IMR-90 (cell line): ENCODE measurements around the gene ENOX1.

ENCODE experiments used
- BHLHE40 ChIP-seq: fragments of 150-350 bp; IDR thresholded peaks from 2 replicates; pipeline ENCODE4 v1.6.1; 2016; ENCODE audit warnings: mild to moderate bottlenecking, low read depth, low read length
- CEBPB ChIP-seq: IDR thresholded peaks from 2 replicates; pipeline ENCODE4 v1.6.1; 2012; ENCODE audit warnings: low read depth, low read length, improper control_type of control experiment
- CTCF ChIP-seq: conservative IDR thresholded peaks from 2 replicates; pipeline ENCODE4 v1.5.1; 2012; ENCODE audit warnings: mild to moderate bottlenecking, low read depth, low read length, improper control_type of control experiment
- MAZ ChIP-seq: IDR thresholded peaks from 2 replicates; pipeline ENCODE4 v1.6.1; 2012; ENCODE audit warnings: low read depth, mild to moderate bottlenecking, low read length, improper control_type of control experiment, moderate library complexity, borderline replicate concordance
- POLR2A ChIP-seq: IDR thresholded peaks from 2 replicates; pipeline ENCODE4 v1.6.1; 2012; ENCODE audit warnings: mild to moderate bottlenecking, low read depth, low read length
- RAD21 ChIP-seq: IDR thresholded peaks from 2 replicates; pipeline ENCODE4 v1.6.1; 2012; ENCODE audit warnings: low read length, improper control_type of control experiment
- RCOR1 ChIP-seq: IDR thresholded peaks from 2 replicates; pipeline ENCODE4 v1.6.1; 2012; ENCODE audit warnings: mild to moderate bottlenecking, low read length, improper control_type of control experiment; ENCODE audit not compliant: insufficient replicate concordance
- SMC3 ChIP-seq: fragments of 150-350 bp; IDR thresholded peaks from 2 replicates; pipeline ENCODE4 v1.6.1; 2016; ENCODE audit warnings: low read depth, mild to moderate bottlenecking, antibody characterized with exemption, low read length, moderate library complexity
- TF ChIP-seq, protein P1 (sequence below): fragments of 150-350 bp; IDR thresholded peaks from 2 replicates; pipeline ENCODE4 v1.6.1; 2017; ENCODE audit warnings: mild to moderate bottlenecking, antibody characterized with exemption, low read length, low read depth

DNA sequence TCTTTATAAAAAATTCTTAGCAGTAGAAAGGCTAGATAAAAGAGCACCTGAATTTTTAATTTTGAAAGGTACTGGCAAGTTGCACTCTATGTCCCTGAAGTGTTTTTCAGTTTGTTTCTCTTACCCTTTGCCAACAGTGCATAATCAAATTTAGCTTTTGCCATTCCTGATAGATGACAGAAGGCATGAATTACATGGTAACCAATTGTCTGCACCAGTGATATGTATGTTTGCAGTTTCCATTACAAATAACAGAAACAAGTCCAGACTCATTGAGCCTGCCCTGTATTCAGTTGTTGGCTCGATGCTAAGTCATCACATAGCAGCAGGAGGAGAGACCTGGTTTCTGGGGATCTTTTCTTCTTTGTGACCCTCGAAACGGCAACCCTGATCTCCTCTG, 453.6 kb downstream of the ENOX1 start:
- TF ChIP-seq POLR2A (no peak), CTCF (no peak), MAZ (no peak), RCOR1 (no peak), SMC3 (no peak), BHLHE40 (no peak), CEBPB (no peak), RAD21 (no peak)
- TF ChIP-seq, protein P1, sequence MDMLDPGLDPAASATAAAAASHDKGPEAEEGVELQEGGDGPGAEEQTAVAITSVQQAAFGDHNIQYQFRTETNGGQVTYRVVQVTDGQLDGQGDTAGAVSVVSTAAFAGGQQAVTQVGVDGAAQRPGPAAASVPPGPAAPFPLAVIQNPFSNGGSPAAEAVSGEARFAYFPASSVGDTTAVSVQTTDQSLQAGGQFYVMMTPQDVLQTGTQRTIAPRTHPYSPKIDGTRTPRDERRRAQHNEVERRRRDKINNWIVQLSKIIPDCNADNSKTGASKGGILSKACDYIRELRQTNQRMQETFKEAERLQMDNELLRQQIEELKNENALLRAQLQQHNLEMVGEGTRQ, result no peak
